Measurements from ENCODE around the gene TCF7L2.

- no peak for TF ChIP-seq CTCF (IDR thresholded peaks at IDR 0.05; ENCODE audit: insufficient read depth, low read length, poor library complexity, severe bottlenecking)
- no peak for TF ChIP-seq EZH2phosphoT487 (conservative IDR thresholded peaks at IDR 0.05; ENCODE audit: low read length)
These were observed 75.4 kb downstream of the TCF7L2 start for GRCh38 chr10:113025487-113025886.

Data from SU-DHL-6 (cell line).